ENCODE measurements around the gene RPS6KA4.

Gene RPS6KA4

DNA sequence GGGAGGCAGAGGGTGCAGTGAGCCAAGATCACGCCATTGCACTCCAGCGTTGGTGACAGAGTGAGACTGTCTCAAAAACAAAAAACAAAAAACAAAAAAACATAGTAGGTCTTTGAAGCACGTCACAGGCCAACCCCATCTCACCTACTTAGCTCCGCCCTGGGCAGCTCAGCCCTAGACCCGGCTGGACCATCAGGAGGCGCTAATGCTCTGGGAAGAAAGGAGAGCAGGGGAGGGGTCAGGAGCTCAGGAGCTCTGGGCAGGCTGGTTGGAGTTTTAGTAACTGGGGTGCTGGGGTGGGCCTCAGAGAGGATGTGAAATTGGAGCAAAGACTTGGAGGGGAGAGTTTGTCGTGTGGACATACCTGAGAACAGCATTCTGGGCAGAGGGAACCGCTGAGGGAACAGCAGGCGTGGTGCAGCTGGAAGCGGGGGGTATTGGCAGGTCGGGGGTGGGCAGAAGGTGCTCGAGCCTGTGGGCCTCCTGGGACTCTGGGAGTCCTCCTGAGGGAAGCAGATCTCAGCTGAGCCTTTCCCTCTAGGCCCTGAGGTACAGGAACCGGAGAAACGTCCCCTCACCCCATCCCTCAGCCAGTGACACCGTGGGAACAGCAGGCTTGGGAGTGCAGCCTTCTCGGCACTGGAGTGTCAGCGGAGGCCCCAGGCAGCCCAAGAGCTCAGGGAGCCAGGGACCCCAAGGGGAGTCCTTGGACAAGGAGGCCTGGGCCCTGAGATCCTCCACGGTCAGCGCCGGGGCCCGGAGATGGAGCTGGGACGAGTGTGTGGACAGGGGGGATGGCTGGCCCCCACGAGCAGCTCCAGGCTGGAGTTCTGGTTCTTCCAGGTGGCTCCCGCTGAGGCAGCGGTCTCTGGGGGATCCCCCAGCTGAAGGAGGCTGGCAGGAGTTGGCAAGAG lies 2.2 kb upstream of the RPS6KA4 start:
- no peak for DNase-seq (ENCODE audit: low read depth)
- H3K4me3 ChIP-seq (ENCODE audit: low read depth, low read length), result no peak overlapping the region
- TF ChIP-seq, protein P1, sequence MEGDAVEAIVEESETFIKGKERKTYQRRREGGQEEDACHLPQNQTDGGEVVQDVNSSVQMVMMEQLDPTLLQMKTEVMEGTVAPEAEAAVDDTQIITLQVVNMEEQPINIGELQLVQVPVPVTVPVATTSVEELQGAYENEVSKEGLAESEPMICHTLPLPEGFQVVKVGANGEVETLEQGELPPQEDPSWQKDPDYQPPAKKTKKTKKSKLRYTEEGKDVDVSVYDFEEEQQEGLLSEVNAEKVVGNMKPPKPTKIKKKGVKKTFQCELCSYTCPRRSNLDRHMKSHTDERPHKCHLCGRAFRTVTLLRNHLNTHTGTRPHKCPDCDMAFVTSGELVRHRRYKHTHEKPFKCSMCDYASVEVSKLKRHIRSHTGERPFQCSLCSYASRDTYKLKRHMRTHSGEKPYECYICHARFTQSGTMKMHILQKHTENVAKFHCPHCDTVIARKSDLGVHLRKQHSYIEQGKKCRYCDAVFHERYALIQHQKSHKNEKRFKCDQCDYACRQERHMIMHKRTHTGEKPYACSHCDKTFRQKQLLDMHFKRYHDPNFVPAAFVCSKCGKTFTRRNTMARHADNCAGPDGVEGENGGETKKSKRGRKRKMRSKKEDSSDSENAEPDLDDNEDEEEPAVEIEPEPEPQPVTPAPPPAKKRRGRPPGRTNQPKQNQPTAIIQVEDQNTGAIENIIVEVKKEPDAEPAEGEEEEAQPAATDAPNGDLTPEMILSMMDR (IDR thresholded peaks at IDR 0.05; ENCODE audit: low read depth, low read length, missing control alignments), result peak; percentile 39

DNA sequence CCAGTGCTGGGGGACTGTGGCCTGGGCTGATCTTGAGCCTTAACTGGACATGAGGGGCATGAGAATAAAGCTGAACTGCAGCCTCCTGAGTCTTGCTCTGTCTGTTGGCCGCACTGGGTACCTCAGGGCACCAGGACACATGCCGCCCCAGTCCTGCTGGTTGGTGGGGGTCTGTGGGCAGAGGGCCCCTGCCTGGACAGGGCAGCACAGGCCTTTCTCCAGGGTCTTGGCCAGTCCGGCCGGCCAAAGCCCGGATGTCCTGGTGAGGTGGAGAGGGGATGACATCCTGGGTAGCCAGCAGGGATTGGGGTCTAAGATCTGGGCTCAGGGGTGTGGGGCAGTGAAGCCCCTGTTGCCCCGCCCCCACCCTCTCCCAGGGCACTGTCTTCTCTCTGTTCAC lies 1.5 kb upstream of the RPS6KA4 start:
- TF ChIP-seq, protein P1 (IDR thresholded peaks at IDR 0.05; ENCODE audit: low read depth, low read length, missing control alignments), result no peak
- DNase-seq (ENCODE audit: low read depth), result no peak
- H3K4me3 ChIP-seq (ENCODE audit: low read depth, low read length), result no peak overlapping the region

DNA sequence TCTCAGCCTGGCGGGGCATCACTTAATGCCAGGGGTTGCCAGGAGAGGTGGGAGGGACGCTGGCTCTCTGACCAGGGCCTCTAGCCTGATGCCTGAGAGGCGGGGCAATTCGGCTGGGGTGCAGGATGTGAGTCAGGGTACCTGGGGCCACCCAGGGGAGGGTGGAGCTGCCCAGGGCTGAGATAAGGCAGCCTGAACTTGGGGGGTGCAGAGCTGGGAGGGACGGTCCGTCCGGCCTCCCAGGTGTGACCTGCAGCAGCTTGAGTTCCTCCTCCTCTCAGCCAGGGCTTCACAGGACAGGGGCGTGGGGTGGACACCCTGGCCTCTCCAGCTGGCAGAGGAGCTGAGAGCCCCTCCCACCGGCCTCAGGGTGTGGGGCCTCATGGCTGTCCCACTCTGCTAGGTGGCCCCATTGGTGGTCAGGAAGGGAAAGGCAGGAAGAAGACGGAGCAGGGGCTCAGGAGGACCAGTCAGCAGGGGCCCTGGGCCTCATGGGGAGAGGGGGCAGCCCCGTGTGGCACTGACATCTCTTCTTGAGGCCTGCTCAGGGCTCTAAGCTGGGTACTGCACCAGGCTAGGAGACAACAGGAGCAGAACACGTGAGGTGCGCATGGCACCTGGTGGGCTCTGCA lies 942 bp upstream of the RPS6KA4 start:
- TF ChIP-seq, protein P1 (IDR thresholded peaks at IDR 0.05; ENCODE audit: low read depth, low read length, missing control alignments), result no peak
- DNase-seq (ENCODE audit: low read depth), result no peak
- peak overlapping the region; percentile 83; the same call in 1 of the 2 replicates for H3K4me3 ChIP-seq (ENCODE audit: low read depth, low read length)

DNA sequence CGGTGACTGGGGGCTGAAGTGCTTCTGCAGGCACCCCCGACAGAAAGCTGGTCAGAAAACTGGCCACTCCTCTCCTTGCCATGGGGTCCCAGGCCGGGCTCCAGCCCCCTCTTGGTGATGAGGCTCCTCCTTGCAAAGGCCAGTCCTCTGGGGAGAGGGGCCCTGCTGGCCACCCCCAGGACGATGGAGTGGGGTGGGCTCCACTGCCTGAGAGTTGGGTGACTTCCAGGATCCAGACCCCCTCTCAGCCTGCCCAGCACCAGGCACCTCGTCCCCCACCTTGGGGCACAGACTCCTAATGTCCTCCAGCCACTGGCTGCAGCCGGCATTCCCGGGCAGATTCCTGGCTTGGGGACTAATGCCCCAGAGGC lies 441 bp upstream of the RPS6KA4 start:
- TF ChIP-seq, protein P1 (IDR thresholded peaks at IDR 0.05; ENCODE audit: low read depth, low read length, missing control alignments), result no peak
- H3K4me3 ChIP-seq (ENCODE audit: low read depth, low read length), result peak overlapping the region; percentile 83
- DNase-seq (ENCODE audit: low read depth), result no peak

DNA sequence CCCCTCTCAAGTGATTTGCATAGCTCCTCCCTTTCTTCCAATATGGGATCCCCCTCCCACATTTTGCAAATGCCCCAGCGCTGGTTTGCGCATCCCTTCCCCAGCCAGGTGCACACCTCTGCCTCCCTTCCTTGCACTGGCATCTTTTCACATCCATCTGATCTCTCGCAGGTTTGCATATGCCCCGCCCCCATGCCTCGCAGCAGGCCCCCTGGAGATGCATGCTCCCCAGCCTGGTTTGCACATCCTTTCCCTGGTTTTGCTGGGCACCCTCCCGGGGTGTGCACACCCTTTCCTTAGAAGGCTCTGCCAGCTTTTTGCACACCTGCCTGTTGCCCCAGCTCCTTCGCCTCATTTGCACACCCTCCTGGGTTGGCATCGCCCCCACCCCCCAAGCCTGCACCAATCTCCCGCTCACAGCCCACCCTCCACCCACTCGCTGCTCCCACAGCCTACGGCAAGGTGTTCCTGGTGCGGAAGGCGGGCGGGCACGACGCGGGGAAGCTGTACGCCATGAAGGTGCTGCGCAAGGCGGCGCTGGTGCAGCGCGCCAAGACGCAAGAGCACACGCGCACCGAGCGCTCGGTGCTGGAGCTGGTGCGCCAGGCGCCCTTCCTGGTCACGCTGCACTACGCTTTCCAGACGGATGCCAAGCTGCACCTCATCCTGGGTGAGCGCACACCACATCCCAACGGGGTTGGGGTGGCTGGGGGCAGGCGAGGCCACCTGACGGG lies 917 bp downstream of the RPS6KA4 start:
- DNase-seq (ENCODE audit: low read depth), result no peak
- peak overlapping the region; percentile 83 for H3K4me3 ChIP-seq (ENCODE audit: low read depth, low read length)
- TF ChIP-seq, protein P1 (IDR thresholded peaks at IDR 0.05; ENCODE audit: low read depth, low read length, missing control alignments), result no peak

DNA sequence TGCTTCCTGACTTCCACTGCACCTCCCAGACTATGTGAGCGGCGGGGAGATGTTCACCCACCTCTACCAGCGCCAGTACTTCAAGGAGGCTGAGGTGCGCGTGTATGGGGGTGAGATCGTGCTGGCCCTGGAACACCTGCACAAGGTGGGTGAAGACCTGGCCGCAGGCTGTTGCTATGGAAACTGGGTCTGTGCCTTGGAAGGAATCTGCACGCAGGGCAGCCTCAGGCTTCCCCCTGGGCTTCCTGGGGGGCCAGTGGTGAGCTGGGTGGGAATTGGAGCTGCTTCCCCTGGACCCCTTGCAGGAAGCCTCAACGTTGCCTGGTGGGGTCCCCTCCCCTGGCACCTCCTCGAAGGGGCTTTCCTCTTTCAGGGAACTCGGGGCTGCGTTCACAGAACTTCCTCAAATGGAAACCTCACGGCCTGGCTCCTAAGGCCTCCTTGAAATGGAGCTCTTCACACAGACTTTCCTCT lies 1.5 kb downstream of the RPS6KA4 start:
- TF ChIP-seq, protein P1 (IDR thresholded peaks at IDR 0.05; ENCODE audit: low read depth, low read length, missing control alignments), result no peak
- DNase-seq (ENCODE audit: low read depth), result no peak
- no peak overlapping the region for H3K4me3 ChIP-seq (ENCODE audit: low read depth, low read length)

All from GM12864 (cell line).